Activated B cell treated with CpG ODN at 0.5 μM for 24 hours (primary cell): ENCODE results near the gene MEF2C. TPM values are rescaled to one million over a fixed set of nuclear protein-coding genes. Genes with fewer than 3 reads are reported as not detected.
"Not testable (repeated sequence)": the region's sequence is repeated elsewhere in the genome, so short reads cannot be mapped to it uniquely, and the experiment has no call there.

Experiments
- ATAC-seq: fragments of 200-7000 bp; cut with Tn5 transposase; one replicate; pipeline ENCODE4 v1.10.0; 2021; ENCODE audit warnings: low read depth, mild to moderate bottlenecking, moderate library complexity
- CTCF ChIA-PET: fragments of 350-600 bp; sonication (Branson Sonifier 250); formaldehyde crosslinking; loops from one replicate; lab custom pipeline; 2021; ENCODE audit warnings: antibody characterized with exemption; lab: Charles Lee
- POLR2A ChIA-PET: fragments of 350-600 bp; sonication (Branson Sonifier 250); formaldehyde crosslinking; loops from one replicate; lab custom pipeline; 2021; ENCODE audit warnings: antibody characterized with exemption; lab: Charles Lee
- DNase-seq: peaks from one replicate; pipeline ENCODE4 v3.0.0; 2022
- H3K27ac Mint-ChIP-seq: one replicate; pipeline ENCODE4 v1.8.0; 2020; ENCODE audit warnings: mixed read lengths
- H3K27me3 Mint-ChIP-seq: one replicate; pipeline ENCODE4 v1.8.0; 2021; ENCODE audit warnings: mixed read lengths
- H3K36me3 Mint-ChIP-seq: one replicate; pipeline ENCODE4 v1.8.0; 2021; ENCODE audit warnings: low read depth, mixed read lengths
- H3K4me1 Mint-ChIP-seq: one replicate; pipeline ENCODE4 v1.8.0; 2021; ENCODE audit warnings: mixed read lengths
- H3K4me3 Mint-ChIP-seq: one replicate; pipeline ENCODE4 v1.8.0; 2020; ENCODE audit warnings: mild to moderate bottlenecking, mixed read lengths
- H3K9me3 Mint-ChIP-seq: one replicate; pipeline ENCODE4 v1.8.0; 2020; ENCODE audit warnings: mixed read lengths
- intact Hi-C: fragments of 100-400 bp; cut with micrococcal nuclease; formaldehyde crosslinking; loops from one replicate; pipeline ENCODE4 v1.15.1; 2024
- total RNA-seq: library from RNA; stranded (reverse); gene quantifications from 2 replicates; pipeline ENCODE4 v1.2.3, GENCODE V29; 2022
- TF ChIP-seq, protein P1 (sequence below): fragments of 200-600 bp; IDR thresholded peaks from one replicate; pipeline ENCODE4 v1.8.0; 2022; ENCODE audit warnings: antibody characterized with exemption, mild to moderate bottlenecking

MEF2C gene
- total RNA-seq, 1 donor from 2014 or later = 359 TPM

DNA sequence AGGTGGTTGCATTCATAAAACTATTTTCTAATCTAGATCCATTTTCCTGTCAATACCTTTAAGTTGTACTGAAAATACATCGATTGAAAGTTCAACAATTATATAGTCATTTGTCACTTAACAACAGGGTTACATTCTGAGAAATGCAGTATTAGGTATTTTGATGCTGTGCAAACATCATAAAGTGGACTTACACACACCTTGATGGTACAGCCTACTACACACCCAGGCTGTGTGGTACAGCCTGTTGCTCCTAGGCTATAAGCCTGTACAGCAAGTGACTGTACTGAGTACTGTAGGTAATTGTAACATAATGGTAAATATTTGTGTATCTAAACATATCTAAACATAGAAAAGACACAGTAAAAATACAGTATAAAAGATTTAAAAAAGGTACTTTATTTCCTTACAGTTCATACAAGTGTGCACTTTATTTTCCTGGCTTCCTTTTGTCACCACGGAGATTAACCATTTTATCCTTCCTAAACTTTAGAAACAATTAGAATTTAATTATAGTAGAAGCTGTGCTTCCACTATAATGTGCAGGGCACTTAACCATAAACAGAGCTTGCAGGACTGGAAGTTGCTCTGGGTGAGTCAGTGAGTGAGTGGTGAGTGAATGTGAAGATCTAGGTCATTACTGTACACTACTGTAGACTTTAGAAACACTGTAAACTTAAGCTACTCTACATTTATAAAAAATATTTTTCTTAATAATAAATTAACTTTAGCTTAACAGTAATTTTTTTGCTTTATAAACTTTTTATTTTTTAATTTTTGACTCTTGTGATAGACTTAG lies 42.9 kb upstream of the MEF2C start:
- Mint-ChIP-seq H3K9me3 (no peaks in the 10 kb centered on the region), H3K36me3 (peaks cover 8% of the 10 kb centered on the region), H3K27me3 (no peaks in the 10 kb centered on the region), H3K4me1 (no peaks in the 10 kb centered on the region), H3K27ac (no peak overlapping the region), H3K4me3 (no peak overlapping the region)
- CTCF ChIA-PET = no interaction called here
- POLR2A ChIA-PET = interaction anchor here (1.5 kb wide), 1 partner anchor 418 kb away, joined by 3 read pairs; no protein-coding TSS in a partner anchor
- TF ChIP-seq, protein P1, sequence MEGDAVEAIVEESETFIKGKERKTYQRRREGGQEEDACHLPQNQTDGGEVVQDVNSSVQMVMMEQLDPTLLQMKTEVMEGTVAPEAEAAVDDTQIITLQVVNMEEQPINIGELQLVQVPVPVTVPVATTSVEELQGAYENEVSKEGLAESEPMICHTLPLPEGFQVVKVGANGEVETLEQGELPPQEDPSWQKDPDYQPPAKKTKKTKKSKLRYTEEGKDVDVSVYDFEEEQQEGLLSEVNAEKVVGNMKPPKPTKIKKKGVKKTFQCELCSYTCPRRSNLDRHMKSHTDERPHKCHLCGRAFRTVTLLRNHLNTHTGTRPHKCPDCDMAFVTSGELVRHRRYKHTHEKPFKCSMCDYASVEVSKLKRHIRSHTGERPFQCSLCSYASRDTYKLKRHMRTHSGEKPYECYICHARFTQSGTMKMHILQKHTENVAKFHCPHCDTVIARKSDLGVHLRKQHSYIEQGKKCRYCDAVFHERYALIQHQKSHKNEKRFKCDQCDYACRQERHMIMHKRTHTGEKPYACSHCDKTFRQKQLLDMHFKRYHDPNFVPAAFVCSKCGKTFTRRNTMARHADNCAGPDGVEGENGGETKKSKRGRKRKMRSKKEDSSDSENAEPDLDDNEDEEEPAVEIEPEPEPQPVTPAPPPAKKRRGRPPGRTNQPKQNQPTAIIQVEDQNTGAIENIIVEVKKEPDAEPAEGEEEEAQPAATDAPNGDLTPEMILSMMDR = no peak
- ATAC-seq (no peak), DNase-seq (no peak)
- intact Hi-C loops = loop anchor here (2.0 kb wide), 1 partner anchor 13 kb away; no protein-coding TSS in a partner anchor

GRCh38 chr5:88924330-88924657 lies 41.3 kb upstream of the MEF2C start:
- intact Hi-C loops = loop anchor here (2.0 kb wide), 1 partner anchor 15 kb away; no protein-coding TSS in a partner anchor
- POLR2A ChIA-PET = no interaction called here
- CTCF ChIA-PET = no interaction called here
- peaks cover 2% of the 10 kb centered on the region for H3K9me3 Mint-ChIP-seq
- H3K4me3 Mint-ChIP-seq = no peak overlapping the region
- H3K27ac Mint-ChIP-seq = no peak overlapping the region
- H3K4me1 Mint-ChIP-seq = no peaks in the 10 kb centered on the region
- H3K27me3 Mint-ChIP-seq = no peaks in the 10 kb centered on the region
- H3K36me3 Mint-ChIP-seq = peaks cover 17% of the 10 kb centered on the region
- ATAC-seq = no peak
- TF ChIP-seq, protein P1 = no peak
- no peak for DNase-seq

DNA sequence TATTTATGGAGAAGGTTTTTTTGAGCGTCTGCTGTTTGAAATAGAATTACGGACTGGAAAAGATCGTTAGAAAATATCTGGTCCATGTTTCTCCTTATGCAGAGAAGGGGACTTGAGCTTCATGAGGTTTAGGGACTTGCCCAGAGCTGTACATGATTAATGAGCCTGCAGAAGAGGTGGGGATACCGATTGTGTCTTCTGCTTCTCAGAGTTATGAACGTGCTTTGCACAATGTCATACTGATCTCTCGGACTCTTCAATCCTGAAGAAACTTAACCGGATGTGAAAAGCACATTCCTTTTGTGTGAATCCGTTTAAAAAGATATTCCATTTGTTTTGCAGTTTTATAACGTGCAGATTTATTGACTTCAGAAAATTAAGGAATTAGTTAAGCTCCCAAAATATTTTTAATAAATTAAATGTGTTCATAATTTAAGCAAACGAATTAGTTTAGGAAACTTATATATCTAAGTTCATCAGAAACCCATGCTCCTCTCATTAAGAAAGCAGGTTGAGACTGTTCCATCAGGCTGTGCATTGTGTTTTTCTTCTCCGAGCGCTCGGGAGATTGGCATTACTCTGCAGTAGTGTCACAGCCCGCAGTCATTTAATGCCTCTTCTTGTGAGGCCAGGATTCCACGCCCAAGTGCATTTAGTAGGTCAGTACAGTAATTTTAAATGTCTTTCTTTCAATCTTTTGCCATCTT lies 40.8 kb upstream of the MEF2C start:
- Mint-ChIP-seq H3K4me3 (no peak overlapping the region), H3K4me1 (no peaks in the 10 kb centered on the region), H3K9me3 (peaks cover 2% of the 10 kb centered on the region), H3K27ac (no peak overlapping the region), H3K36me3 (peaks cover 17% of the 10 kb centered on the region), H3K27me3 (no peaks in the 10 kb centered on the region)
- TF ChIP-seq, protein P1 = no peak
- intact Hi-C loops = loop anchor here (2.0 kb wide), 1 partner anchor 15 kb away; no protein-coding TSS in a partner anchor
- CTCF ChIA-PET = no interaction called here
- DNase-seq = no peak
- POLR2A ChIA-PET = no interaction called here
- no peak for ATAC-seq

- ATAC-seq, POLR2A ChIA-PET, H3K4me1 Mint-ChIP-seq, CTCF ChIA-PET, H3K4me3 Mint-ChIP-seq, DNase-seq, H3K9me3 Mint-ChIP-seq, H3K36me3 Mint-ChIP-seq, H3K27me3 Mint-ChIP-seq, intact Hi-C loops, H3K27ac Mint-ChIP-seq: not testable (repeated sequence)
Measured at GRCh38 chr5:88912743-88913142, 29.8 kb upstream of the MEF2C start.

DNA sequence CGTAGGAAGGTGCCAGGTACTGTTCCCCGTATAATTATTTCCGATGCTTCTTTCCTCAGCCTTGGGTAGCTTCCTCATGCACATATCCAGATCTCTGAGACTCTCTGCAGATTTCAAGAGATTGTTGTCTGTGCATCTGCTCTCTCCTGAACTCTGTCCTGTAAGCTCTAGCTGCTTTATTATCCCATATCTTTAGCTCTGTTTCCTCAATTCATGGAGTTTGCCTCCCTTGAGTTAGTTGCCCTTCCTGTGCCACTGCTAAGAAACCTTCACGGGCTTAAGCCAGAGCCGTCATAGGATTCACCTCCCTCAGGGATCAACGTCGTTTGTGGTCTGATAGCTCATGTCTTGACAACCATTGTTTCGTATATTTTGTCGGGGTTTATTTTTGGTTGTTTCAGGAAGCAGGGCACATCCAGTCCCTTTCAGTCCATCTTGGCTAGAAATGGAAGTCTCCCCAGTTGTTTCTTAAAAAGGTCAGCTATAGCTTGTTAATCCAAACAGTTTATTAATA lies 28.1 kb upstream of the MEF2C start:
- H3K36me3 Mint-ChIP-seq, CTCF ChIA-PET, H3K9me3 Mint-ChIP-seq, DNase-seq, POLR2A ChIA-PET, ATAC-seq, H3K27me3 Mint-ChIP-seq, H3K27ac Mint-ChIP-seq, H3K4me3 Mint-ChIP-seq, intact Hi-C loops, H3K4me1 Mint-ChIP-seq: not testable (repeated sequence)

- ATAC-seq, DNase-seq, H3K9me3 Mint-ChIP-seq: not testable (repeated sequence)
Measured at GRCh38 chr5:88904478-88904877, 21.5 kb upstream of the MEF2C start.

DNA sequence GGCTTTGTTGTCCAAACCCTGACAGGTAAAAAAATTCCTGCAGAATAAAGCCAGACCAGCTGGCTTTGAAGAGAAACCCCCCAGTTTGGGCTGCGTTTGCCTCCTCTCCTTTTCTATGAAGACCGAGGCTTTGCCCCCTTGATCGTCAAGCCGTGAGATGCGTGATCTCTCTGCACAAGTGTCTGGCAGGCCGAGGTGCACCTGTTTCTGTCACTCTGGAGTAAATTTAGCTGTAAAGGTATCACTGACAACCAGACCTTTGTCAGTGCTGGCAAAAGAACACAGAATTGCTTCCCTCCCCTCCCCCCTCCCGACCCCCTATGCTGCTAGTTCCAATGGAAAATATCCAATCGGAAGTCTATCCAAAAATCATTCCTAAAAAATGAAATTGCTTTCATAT lies 21.0 kb upstream of the MEF2C start:
- POLR2A ChIA-PET, H3K27me3 Mint-ChIP-seq, H3K4me1 Mint-ChIP-seq, H3K36me3 Mint-ChIP-seq, H3K4me3 Mint-ChIP-seq, DNase-seq, CTCF ChIA-PET, H3K9me3 Mint-ChIP-seq, ATAC-seq, H3K27ac Mint-ChIP-seq, intact Hi-C loops: not testable (repeated sequence)

More at GRCh38 chr5:88904478-88904877, 21.5 kb upstream of the MEF2C start:
- H3K4me3 Mint-ChIP-seq, CTCF ChIA-PET, H3K36me3 Mint-ChIP-seq, intact Hi-C loops, H3K27me3 Mint-ChIP-seq, H3K27ac Mint-ChIP-seq, H3K4me1 Mint-ChIP-seq, POLR2A ChIA-PET: not testable (repeated sequence)

- intact Hi-C loops, POLR2A ChIA-PET, H3K9me3 Mint-ChIP-seq, ATAC-seq, H3K4me1 Mint-ChIP-seq, H3K27me3 Mint-ChIP-seq, H3K4me3 Mint-ChIP-seq, DNase-seq, CTCF ChIA-PET, H3K27ac Mint-ChIP-seq, H3K36me3 Mint-ChIP-seq: not testable (repeated sequence)
Measured at GRCh38 chr5:88901077-88901476, 18.1 kb upstream of the MEF2C start.
